NAMALWA (cell line): ENCODE data around the gene RPA4.
A peak's percentile ranks its signal among the peaks of the same experiment; 100 is the strongest.
"Not testable (repeated sequence)": the region's sequence is repeated elsewhere in the genome, so short reads cannot be mapped to it uniquely, and the experiment has no call there.

ENCODE experiments used
- DNase-seq: peaks from one replicate; pipeline ENCODE4 v3.0.0-alpha.2; 2015; ENCODE audit warnings: low spot score

Gene RPA4

GRCh38 chrX:96883608-96884007, at the start of gene RPA4:
RPA4 (plus strand) TSS chrX:96883908; CDS start chrX:96884311, 403 bp downstream.
- no peak for DNase-seq

GRCh38 chrX:96834137-96834536, 49.6 kb upstream of the RPA4 start:
- no peak for DNase-seq

GRCh38 chrX:96835660-96836289, 47.9 kb upstream of the RPA4 start:
- DNase-seq, result peak; percentile 80

- no peak for DNase-seq
Measured at GRCh38 chrX:96837808-96838207, 45.9 kb upstream of the RPA4 start.

- DNase-seq, result no peak
Measured at GRCh38 chrX:96838537-96838936, 45.2 kb upstream of the RPA4 start.

GRCh38 chrX:96841325-96841724, 42.4 kb upstream of the RPA4 start:
- DNase-seq, result no peak

- not testable (repeated sequence) for DNase-seq
Measured at GRCh38 chrX:96841866-96842265, 41.8 kb upstream of the RPA4 start.

- no peak for DNase-seq
Measured at GRCh38 chrX:96843566-96843965, 40.1 kb upstream of the RPA4 start.

GRCh38 chrX:96846841-96847240, 36.9 kb upstream of the RPA4 start:
- no peak for DNase-seq

GRCh38 chrX:96859422-96859821, 24.3 kb upstream of the RPA4 start:
- not testable (repeated sequence) for DNase-seq

GRCh38 chrX:96861218-96861617, 22.5 kb upstream of the RPA4 start:
- DNase-seq, result peak; percentile 22

- DNase-seq, result no peak
Measured at GRCh38 chrX:96861661-96862060, 22.0 kb upstream of the RPA4 start.

- DNase-seq, result no peak
Measured at GRCh38 chrX:96884027-96884426, 319 bp downstream of the RPA4 start.

- no peak for DNase-seq
Measured at GRCh38 chrX:96889726-96890125, 6.0 kb downstream of the RPA4 start.

- no peak for DNase-seq
Measured at GRCh38 chrX:96906741-96907140, 23.0 kb downstream of the RPA4 start.

GRCh38 chrX:96907516-96908272, 24.0 kb downstream of the RPA4 start:
- no peak for DNase-seq

GRCh38 chrX:96909291-96909690, 25.6 kb downstream of the RPA4 start:
- DNase-seq, result no peak

- no peak for DNase-seq
Measured at GRCh38 chrX:96918864-96919263, 35.2 kb downstream of the RPA4 start.

- no peak for DNase-seq
Measured at GRCh38 chrX:96919672-96920071, 36.0 kb downstream of the RPA4 start.

GRCh38 chrX:96924581-96924980, 40.9 kb downstream of the RPA4 start:
- DNase-seq, result no peak

- no peak for DNase-seq
Measured at GRCh38 chrX:96929036-96929435, 45.3 kb downstream of the RPA4 start.
